Endothelial cell of umbilical vein (primary cell): ENCODE data around the gene CPNE2. TPM values are rescaled to one million over a fixed set of nuclear protein-coding genes. Genes with fewer than 3 reads are reported as not detected.

Source experiments
- BruUV-seq: library from RNA; stranded (reverse); fragments of 400-500 nt; replicated peaks from 2 replicates; lab custom pipeline; 2021; lab: Mats Ljungman, UMichigan
- CTCF ChIA-PET: fragments of 300-600, 350-600 bp; sonication (Branson Sonifier 250); formaldehyde crosslinking; loops from one replicate; lab custom pipeline; 2021; ENCODE audit warnings: antibody characterized with exemption, inconsistent platforms; lab: Charles Lee
- POLR2A ChIA-PET: fragments of 300-600, 350-600 bp; sonication (Branson Sonifier 250); formaldehyde crosslinking; loops from one replicate; lab custom pipeline; 2021; ENCODE audit warnings: antibody characterized with exemption, inconsistent platforms; lab: Charles Lee
- DNase-seq: peaks from one replicate; pipeline ENCODE4 v3.0.0-alpha.2; 2011; ENCODE audit warnings: low read depth, low spot score
- FAIRE-seq: peaks from 2 replicates; lab custom pipeline; 2011; peaks lifted over from hg19 to GRCh38; lab: Jason Lieb, UNC
- H2AFZ ChIP-seq: 2 replicates; pipeline ENCODE4 v1.6.0; 2012; ENCODE audit warnings: low read depth, low read length, control low read depth, inconsistent platforms
- H3K27ac ChIP-seq: 2 replicates; pipeline ENCODE4 v1.5.1; 2011; ENCODE audit warnings: low read depth, mild to moderate bottlenecking, control low read depth, low read length, moderate library complexity; ENCODE audit not compliant: insufficient read depth
- H3K27me3 ChIP-seq, 2 experiments: 2 replicates each; pipeline versions ENCODE4 v1.6.0 to v1.6.1; 2011; ENCODE audit warnings: low read length in 2 of 2, mixed read lengths in 1 of 2; ENCODE audit not compliant: control insufficient read depth in 2 of 2, insufficient read depth in 2 of 2
- H3K36me3 ChIP-seq, 2 experiments: 2 replicates in 1 of 2; 3 replicates in 1 of 2; pipeline ENCODE4 v1.5.1; 2011; ENCODE audit warnings: low read length in 2 of 2, mild to moderate bottlenecking in 1 of 2, moderate library complexity in 1 of 2; ENCODE audit not compliant: control insufficient read depth in 2 of 2, insufficient read depth in 2 of 2; ENCODE audit errors: extremely low read depth in 1 of 2
- H3K4me1 ChIP-seq: 3 replicates; pipeline ENCODE4 v1.5.1; 2011; ENCODE audit warnings: mild to moderate bottlenecking, low read length; ENCODE audit not compliant: control insufficient read depth, insufficient read depth; ENCODE audit errors: extremely low read depth
- H3K4me2 ChIP-seq: 2 replicates; pipeline ENCODE4 v1.6.1; 2011; ENCODE audit warnings: low read length, control low read depth, mixed read lengths; ENCODE audit not compliant: insufficient read depth
- H3K4me3 ChIP-seq, 3 experiments: fragments of 200-600 bp in 1 of 3; sonication (generic), shearing (Covaris generic) in 1 of 3; replicated peaks in 1 of 3; 2 replicates each; pipeline ENCODE4 v1.5.1; 2011 to 2016; ENCODE audit warnings: control low read depth in 3 of 3, low read length in 3 of 3, mild to moderate bottlenecking in 2 of 3, inconsistent platforms in 1 of 3, low read depth in 1 of 3, moderate library complexity in 1 of 3; ENCODE audit not compliant: insufficient read depth in 1 of 3
- H3K79me2 ChIP-seq: 2 replicates; pipeline ENCODE4 v1.6.0; 2012; ENCODE audit warnings: low read length, inconsistent platforms; ENCODE audit not compliant: control insufficient read depth, insufficient read depth
- H3K9ac ChIP-seq: replicated peaks from 2 replicates; pipeline ENCODE3; 2011; ENCODE audit warnings: low read length, control low read depth; ENCODE audit not compliant: insufficient read depth; ENCODE audit errors: extremely low read depth
- H3K9me1 ChIP-seq: replicated peaks from 3 replicates; pipeline ENCODE4 v1.6.0; 2011; ENCODE audit warnings: mild to moderate bottlenecking, low read length; ENCODE audit not compliant: control insufficient read depth, insufficient read depth; ENCODE audit errors: extremely low read depth
- H3K9me3 ChIP-seq: replicated peaks from 2 replicates; pipeline ENCODE4 v1.5.1; 2012; ENCODE audit warnings: low read length, inconsistent platforms; ENCODE audit not compliant: control insufficient read depth, insufficient read depth
- H4K20me1 ChIP-seq: replicated peaks from 2 replicates; pipeline ENCODE3; 2011; ENCODE audit warnings: mild to moderate bottlenecking, low read length; ENCODE audit not compliant: control insufficient read depth, insufficient read depth; ENCODE audit errors: extremely low read depth
- EZH2 ChIP-seq: IDR thresholded peaks from 2 replicates; pipeline ENCODE4 v1.6.1; 2012; ENCODE audit warnings: borderline replicate concordance, low read depth, mild to moderate bottlenecking, moderate library complexity, low read length, inconsistent platforms; ENCODE audit not compliant: severe bottlenecking
- FOS ChIP-seq: IDR thresholded peaks from 2 replicates; pipeline ENCODE4 v1.6.1; 2011; ENCODE audit warnings: mild to moderate bottlenecking, low read length, moderate library complexity, borderline replicate concordance; ENCODE audit not compliant: insufficient read depth
- GATA2 ChIP-seq: IDR thresholded peaks from 2 replicates; pipeline ENCODE4 v1.7.0; 2011; ENCODE audit warnings: low read depth, mild to moderate bottlenecking, moderate library complexity, mixed read lengths, low read length; ENCODE audit not compliant: insufficient read length, insufficient read depth
- JUN ChIP-seq: IDR thresholded peaks from 2 replicates; pipeline ENCODE4 v1.6.1; 2011; ENCODE audit warnings: borderline replicate concordance, low read depth; ENCODE audit not compliant: insufficient read length, insufficient read depth
- MYC ChIP-seq: IDR thresholded peaks from one replicate; pipeline ENCODE4 v1.6.1; 2011; ENCODE audit warnings: mild to moderate bottlenecking, low read depth, low read length
- POLR2A ChIP-seq: IDR thresholded peaks from 2 replicates; pipeline ENCODE4 v1.6.1; 2012; ENCODE audit warnings: low read depth, mild to moderate bottlenecking, control low read depth, low read length
- POLR2AphosphoS5 ChIP-seq: IDR thresholded peaks from 2 replicates; pipeline ENCODE4 v1.6.1; 2012; ENCODE audit warnings: low read depth, mild to moderate bottlenecking, control low read depth, low read length, moderate library complexity; ENCODE audit not compliant: insufficient read depth
- dilution Hi-C: fragments of 300-500 bp; cut with MboI; formaldehyde crosslinking; loops from one replicate; pipeline ENCODE4 v1.15.0; 2019; ENCODE audit warnings: low sequenced_read_pairs; ENCODE audit not compliant: extremely low pct_ligation_motif_present
- intact Hi-C: fragments of 100-400 bp; cut with micrococcal nuclease; formaldehyde crosslinking; loops from one replicate; pipeline ENCODE4 v1.10.0; 2022
- polyA plus RNA-seq, 4 experiments: library from polyadenylated mRNA; depleted of rRNA in 3 of 4; stranded (reverse) in 3 of 4; unstranded in 1 of 4; fragments of >200 nt; gene quantifications; 2 replicates each; pipeline versions ENCODE4 v1.2.1 to v1.2.3, GENCODE V29; 2011 to 2012; ENCODE audit warnings: missing spikeins in 1 of 4
- total RNA-seq: library from RNA; stranded (reverse); gene quantifications from 2 replicates; pipeline ENCODE4 v1.2.3, GENCODE V29; 2021
- TF ChIP-seq, protein P1 (sequence below), 2 donors: IDR thresholded peaks; 1 replicate in 1 of 2; 2 replicates in 1 of 2; pipeline ENCODE4 v1.5.1; 2011; ENCODE audit warnings: low read length in 2 of 2, mild to moderate bottlenecking in 2 of 2, moderate library complexity in 2 of 2, control low read depth in 1 of 2, inconsistent platforms in 1 of 2, low read depth in 1 of 2; ENCODE audit not compliant: insufficient read depth in 1 of 2; ENCODE audit errors: extremely low read depth in 1 of 2
- TF ChIP-seq, protein P2 (sequence below): IDR thresholded peaks from 2 replicates; pipeline ENCODE4 v1.6.1; 2011; ENCODE audit not compliant: insufficient read depth, insufficient read length

CPNE2 gene
- total and polyA plus RNA-seq, 2 donors (not counting 3 experiments of a cell fraction or from before 2014, with no cell fraction given) = 91.9 to 187 TPM

DNA sequence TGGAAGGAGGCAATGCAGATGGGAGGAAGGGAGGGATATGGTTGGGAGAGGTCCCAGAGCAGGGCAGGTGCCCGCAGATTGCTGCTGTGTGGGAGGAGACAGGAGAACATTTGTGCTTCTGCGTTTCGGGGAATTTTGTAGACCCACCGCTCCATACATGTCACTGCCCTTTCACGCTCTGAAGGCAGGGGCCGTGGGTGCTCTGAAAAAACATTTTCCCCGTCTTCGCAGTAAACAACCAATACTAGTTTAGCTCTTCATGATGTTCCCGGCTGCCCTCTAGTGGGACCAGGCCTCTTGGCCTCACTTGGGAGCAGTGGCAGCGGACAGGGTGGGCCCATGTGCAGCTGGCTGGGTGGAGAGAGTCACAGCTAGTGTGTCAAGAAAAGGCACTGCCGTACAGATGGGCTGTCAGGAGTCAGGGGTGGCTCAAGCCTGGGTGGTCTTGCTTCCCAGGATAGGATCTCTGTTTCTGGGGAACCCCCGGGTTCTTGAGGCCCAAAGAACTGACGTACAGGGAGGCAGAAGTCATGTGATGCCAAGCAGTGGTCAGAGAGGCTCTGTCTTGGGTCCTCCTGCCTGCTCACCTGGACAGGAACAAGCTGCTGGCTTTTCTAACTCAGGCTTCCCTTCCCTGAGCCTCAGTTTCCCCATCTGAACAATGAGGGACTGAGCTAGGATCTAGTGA, 46.5 kb upstream of the CPNE2 start:
- FAIRE-seq (peak; percentile 89), DNase-seq (peak; percentile 75)
- POLR2A ChIA-PET = interaction anchor here (0.7 kb wide), 1 partner anchor 56 kb away, joined by 3 read pairs; the partner anchor contains the start of gene NLRC5
- intact Hi-C loops = loop anchor here (1.0 to 5.0 kb wide), 3 partner anchors 82 to 253 kb away; partner anchors contain the start of gene SLC12A3
- Histone ChIP-seq H3K36me3 (no peaks in the 10 kb centered on the region), H3K4me2 (no peak overlapping the region), H3K9ac (no peak overlapping the region), H3K9me1 (no peaks in the 10 kb centered on the region), H3K27ac (no peak overlapping the region), H3K27me3 (no peaks in the 10 kb centered on the region), H3K4me1 (no peaks in the 10 kb centered on the region), H3K9me3 (no peaks in the 10 kb centered on the region), H4K20me1 (no peaks in the 10 kb centered on the region), H3K79me2 (no peaks in the 10 kb centered on the region), H2AFZ (no peak overlapping the region), H3K4me3 (no peak overlapping the region)
- no peak for TF ChIP-seq POLR2AphosphoS5
- TF ChIP-seq, protein P1, sequence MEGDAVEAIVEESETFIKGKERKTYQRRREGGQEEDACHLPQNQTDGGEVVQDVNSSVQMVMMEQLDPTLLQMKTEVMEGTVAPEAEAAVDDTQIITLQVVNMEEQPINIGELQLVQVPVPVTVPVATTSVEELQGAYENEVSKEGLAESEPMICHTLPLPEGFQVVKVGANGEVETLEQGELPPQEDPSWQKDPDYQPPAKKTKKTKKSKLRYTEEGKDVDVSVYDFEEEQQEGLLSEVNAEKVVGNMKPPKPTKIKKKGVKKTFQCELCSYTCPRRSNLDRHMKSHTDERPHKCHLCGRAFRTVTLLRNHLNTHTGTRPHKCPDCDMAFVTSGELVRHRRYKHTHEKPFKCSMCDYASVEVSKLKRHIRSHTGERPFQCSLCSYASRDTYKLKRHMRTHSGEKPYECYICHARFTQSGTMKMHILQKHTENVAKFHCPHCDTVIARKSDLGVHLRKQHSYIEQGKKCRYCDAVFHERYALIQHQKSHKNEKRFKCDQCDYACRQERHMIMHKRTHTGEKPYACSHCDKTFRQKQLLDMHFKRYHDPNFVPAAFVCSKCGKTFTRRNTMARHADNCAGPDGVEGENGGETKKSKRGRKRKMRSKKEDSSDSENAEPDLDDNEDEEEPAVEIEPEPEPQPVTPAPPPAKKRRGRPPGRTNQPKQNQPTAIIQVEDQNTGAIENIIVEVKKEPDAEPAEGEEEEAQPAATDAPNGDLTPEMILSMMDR (IDR thresholded peaks at IDR 0.05; ENCODE audit: extremely low read depth in 1 of 2, insufficient read depth in 1 of 2, low read depth in 1 of 2, low read length in 2 of 2) = peak; percentile 72 to 80
- no TSS peak for BruUV-seq
- CTCF ChIA-PET = interaction anchor here (0.6 to 2.5 kb wide), 38 partner anchors 8 to 253 kb away, joined by 3 to 140 read pairs (median 6); partner anchors contain the start of genes CETP, CPNE2 and NLRC5
- dilution Hi-C loops = no loop called here

DNA sequence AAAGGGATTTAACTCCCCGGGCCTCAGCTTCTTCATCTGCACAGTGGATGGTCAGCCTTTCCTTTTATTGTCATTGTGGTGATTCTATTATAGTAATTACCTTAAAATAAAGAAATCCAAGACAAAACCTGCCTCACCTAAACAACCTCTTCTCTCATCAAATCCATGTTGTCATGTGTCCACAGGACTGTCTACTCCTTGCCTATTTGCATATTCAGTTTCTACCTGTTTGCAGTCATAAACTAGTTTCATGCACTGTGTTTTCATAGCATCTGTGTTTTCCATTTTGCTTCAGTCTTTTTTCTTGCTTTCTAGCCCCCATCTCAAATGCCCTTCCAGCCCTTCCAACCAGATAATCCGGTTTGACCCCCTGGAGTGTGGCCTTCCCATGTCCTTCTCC, 44.3 kb upstream of the CPNE2 start:
- H3K36me3 ChIP-seq = no peaks in the 10 kb centered on the region
- POLR2A ChIA-PET = no interaction called here
- intact Hi-C loops = loop anchor here (5.0 kb wide), 1 partner anchor 181 kb away; the partner anchor contains the start of gene SLC12A3

More for the DNA sequence above, 44.3 kb upstream of the CPNE2 start:
- no peaks in the 10 kb centered on the region for H4K20me1 ChIP-seq
- DNase-seq = no peak
- no peak for TF ChIP-seq MYC
- TF ChIP-seq JUN = no peak
- no peak for TF ChIP-seq FOS
- TF ChIP-seq, protein P1 (IDR thresholded peaks at IDR 0.05; ENCODE audit: extremely low read depth in 1 of 2, insufficient read depth in 1 of 2, low read depth in 1 of 2, low read length in 2 of 2) = no peak
- TF ChIP-seq, protein P2, sequence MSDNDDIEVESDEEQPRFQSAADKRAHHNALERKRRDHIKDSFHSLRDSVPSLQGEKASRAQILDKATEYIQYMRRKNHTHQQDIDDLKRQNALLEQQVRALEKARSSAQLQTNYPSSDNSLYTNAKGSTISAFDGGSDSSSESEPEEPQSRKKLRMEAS = no peak
- TF ChIP-seq POLR2A = no peak
- TF ChIP-seq EZH2 = no peak
- no peak for TF ChIP-seq GATA2
- no peak for TF ChIP-seq POLR2AphosphoS5
- no peaks in the 10 kb centered on the region for H3K9me1 ChIP-seq
- dilution Hi-C loops = no loop called here
- H3K79me2 ChIP-seq = no peaks in the 10 kb centered on the region
- CTCF ChIA-PET = interaction anchor here (1.5 kb wide), 1 partner anchor 9 kb away, joined by 6 read pairs; no protein-coding TSS in a partner anchor
- no peak overlapping the region for H3K27ac ChIP-seq
- H2AFZ ChIP-seq = no peak overlapping the region
- no peak for FAIRE-seq
- no peaks in the 10 kb centered on the region for H3K27me3 ChIP-seq
- H3K4me1 ChIP-seq = no peaks in the 10 kb centered on the region
- H3K9ac ChIP-seq = no peak overlapping the region
- no peak overlapping the region for H3K4me2 ChIP-seq
- H3K9me3 ChIP-seq = no peaks in the 10 kb centered on the region
- no TSS peak for BruUV-seq
- H3K4me3 ChIP-seq = no peak overlapping the region
